Suprapubic skin (tissue), 4 donors: Measurements from ENCODE around the gene SPIB.

Source experiments
- CTCF ChIP-seq, 2 donors: fragments of 200-600 bp in 1 of 2; fragments of 450-650 bp in 1 of 2; sonication (generic) in 1 of 2; IDR thresholded peaks; one replicate each; pipeline ENCODE4 v1.5.1; 2016 to 2019; ENCODE audit warnings: antibody characterized with exemption in 2 of 2, mild to moderate bottlenecking in 1 of 2, moderate library complexity in 1 of 2
- EP300 ChIP-seq: sonication (generic); formaldehyde crosslinking; IDR thresholded peaks from one replicate; pipeline ENCODE4 v1.6.1; 2017; ENCODE audit warnings: antibody characterized with exemption
- POLR2A ChIP-seq, 2 donors: fragments of 450-650 bp; IDR thresholded peaks; one replicate each; pipeline ENCODE4 v1.6.1; 2017; ENCODE audit warnings: antibody characterized with exemption in 2 of 2, mild to moderate bottlenecking in 2 of 2, moderate library complexity in 2 of 2
- POLR2AphosphoS5 ChIP-seq, 3 donors: sonication (generic); formaldehyde crosslinking; IDR thresholded peaks; one replicate each; pipeline ENCODE4 v1.6.1; 2017; ENCODE audit warnings: antibody characterized with exemption in 3 of 3

- TF ChIP-seq CTCF (IDR thresholded peaks at IDR 0.05) (no peak), EP300 (no peak), POLR2AphosphoS5 (IDR thresholded peaks at IDR 0.05) (no peak), POLR2A (IDR thresholded peaks at IDR 0.05) (no peak)
Measured at GRCh38 chr19:50402544-50403301, 16.0 kb upstream of the SPIB start.
